IMR-90 (cell line): ENCODE data around the gene TRAF3. TPM values are rescaled to one million over a fixed set of nuclear protein-coding genes. Genes with fewer than 3 reads are reported as not detected.

Experiments
- ATAC-seq: fragments of 200-7000 bp; cut with Tn5 transposase; 2 replicates; pipeline ENCODE4 v1.9.1; 2020; ENCODE audit warnings: low read depth, mild to moderate bottlenecking, moderate library complexity
- BruUV-seq: library from RNA; stranded (reverse); fragments of 400-500 nt; replicated peaks from 2 replicates; lab custom pipeline; 2021; lab: Mats Ljungman, UMichigan
- CTCF ChIA-PET: fragments of 300-600 bp; formaldehyde crosslinking; extraction: SDS; loops from one replicate; lab custom pipeline; 2021; ENCODE audit warnings: antibody characterized with exemption; lab: Yijun Ruan, JAX
- POLR2A ChIA-PET: fragments of 300-600 bp; sonication (Branson Sonifier 250); formaldehyde crosslinking; loops from one replicate; lab custom pipeline; 2022; ENCODE audit warnings: antibody characterized with exemption; ENCODE audit not compliant: unreplicated experiment; lab: Charles Lee
- DNase-seq: peaks from one replicate; pipeline ENCODE4 v3.0.0; 2013
- H2AFZ ChIP-seq: replicated peaks from 2 replicates; pipeline ENCODE3; 2013; ENCODE audit warnings: low read length, mild to moderate bottlenecking; ENCODE audit not compliant: poor library complexity
- H2AK5ac ChIP-seq: 2 replicates; pipeline ENCODE4 v1.6.1; 2013; ENCODE audit warnings: low read depth, low read length, inconsistent platforms
- H2AK9ac ChIP-seq: replicated peaks from 2 replicates; pipeline ENCODE3; 2013; ENCODE audit warnings: mild to moderate bottlenecking, low read depth, low read length, moderate library complexity; ENCODE audit not compliant: poor library complexity
- H2BK120ac ChIP-seq: 2 replicates; pipeline ENCODE4 v1.6.1; 2013; ENCODE audit warnings: low read depth, low read length, inconsistent platforms
- H2BK15ac ChIP-seq: 3 replicates; pipeline ENCODE4 v1.6.1; 2013; ENCODE audit warnings: low read depth, low read length, inconsistent platforms
- H2BK20ac ChIP-seq: 2 replicates; pipeline ENCODE4 v1.6.1; 2013; ENCODE audit warnings: low read depth, mild to moderate bottlenecking, inconsistent platforms, low read length, moderate library complexity
- H2BK5ac ChIP-seq: 2 replicates; pipeline ENCODE4 v1.6.1; 2013; ENCODE audit warnings: mild to moderate bottlenecking, low read depth, low read length, inconsistent platforms; ENCODE audit not compliant: poor library complexity, severe bottlenecking
- H3K14ac ChIP-seq: replicated peaks from 2 replicates; pipeline ENCODE4 v1.6.1; 2013; ENCODE audit warnings: low read depth, low read length, inconsistent platforms
- H3K18ac ChIP-seq: 2 replicates; pipeline ENCODE4 v1.6.1; 2013; ENCODE audit warnings: low read depth, low read length, control low read depth
- H3K23ac ChIP-seq: 2 replicates; pipeline ENCODE4 v1.6.1; 2013; ENCODE audit warnings: low read depth, low read length, inconsistent platforms
- H3K27ac ChIP-seq: 2 replicates; pipeline ENCODE4 v1.5.1; 2013; ENCODE audit warnings: mild to moderate bottlenecking, control low read depth, low read length; ENCODE audit not compliant: insufficient read depth
- H3K27me3 ChIP-seq: 2 replicates; pipeline ENCODE4 v1.6.1; 2013; ENCODE audit warnings: low read length; ENCODE audit not compliant: control insufficient read depth, insufficient read depth
- H3K36me3 ChIP-seq: 2 replicates; pipeline ENCODE4 v1.6.1; 2013; ENCODE audit warnings: low read length, mixed read lengths; ENCODE audit not compliant: control insufficient read depth, insufficient read depth
- H3K4ac ChIP-seq: 2 replicates; pipeline ENCODE4 v1.6.1; 2013; ENCODE audit warnings: low read depth, low read length, inconsistent platforms
- H3K4me1 ChIP-seq: 2 replicates; pipeline ENCODE4 v1.6.1; 2013; ENCODE audit warnings: low read length, mixed read lengths; ENCODE audit not compliant: control insufficient read depth, insufficient read depth
- H3K4me2 ChIP-seq: 2 replicates; pipeline ENCODE4 v1.6.1; 2013; ENCODE audit warnings: low read depth, mild to moderate bottlenecking, control low read depth, low read length, moderate library complexity
- H3K4me3 ChIP-seq: 2 replicates; pipeline ENCODE4 v1.5.1; 2013; ENCODE audit warnings: low read depth, mild to moderate bottlenecking, control low read depth, low read length, moderate library complexity; ENCODE audit not compliant: insufficient read depth
- H3K56ac ChIP-seq: 2 replicates; pipeline ENCODE4 v1.6.1; 2013; ENCODE audit warnings: low read length, inconsistent platforms; ENCODE audit not compliant: insufficient read depth; ENCODE audit errors: extremely low read depth
- H3K79me1 ChIP-seq, 2 experiments: 2 replicates each; pipeline ENCODE4 v1.6.1; 2013; ENCODE audit warnings: low read length in 2 of 2, inconsistent platforms in 1 of 2, low read depth in 1 of 2
- H3K9ac ChIP-seq: 2 replicates; pipeline ENCODE4 v1.6.1; 2013; ENCODE audit warnings: low read depth, low read length, control low read depth
- H3K9me1 ChIP-seq: 2 replicates; pipeline ENCODE4 v1.6.1; 2013; ENCODE audit warnings: low read length, inconsistent platforms; ENCODE audit not compliant: insufficient read depth
- H3K9me3 ChIP-seq: 2 replicates; pipeline ENCODE4 v1.6.1; 2013; ENCODE audit warnings: low read length; ENCODE audit not compliant: control insufficient read depth, insufficient read depth
- H4K20me1 ChIP-seq: 2 replicates; pipeline ENCODE4 v1.6.1; 2013; ENCODE audit warnings: low read length, inconsistent platforms; ENCODE audit not compliant: insufficient read depth
- H4K5ac ChIP-seq: 2 replicates; pipeline ENCODE4 v1.6.1; 2013; ENCODE audit warnings: mild to moderate bottlenecking, low read depth, low read length, control low read depth
- H4K8ac ChIP-seq, 2 experiments: 2 replicates each; pipeline ENCODE4 v1.6.1; 2013; ENCODE audit warnings: low read depth in 2 of 2, low read length in 2 of 2, control low read depth in 1 of 2, inconsistent platforms in 1 of 2
- H4K91ac ChIP-seq: 2 replicates; pipeline ENCODE4 v1.6.1; 2013; ENCODE audit warnings: low read depth, low read length, inconsistent platforms; ENCODE audit not compliant: insufficient read depth
- NFE2L2 ChIP-seq: fragments of 150-350 bp; IDR thresholded peaks from 2 replicates; pipeline ENCODE4 v1.6.1; 2016; ENCODE audit warnings: low read depth, mild to moderate bottlenecking, low read length
- RCOR1 ChIP-seq: IDR thresholded peaks from 2 replicates; pipeline ENCODE4 v1.6.1; 2012; ENCODE audit warnings: mild to moderate bottlenecking, low read length, improper control_type of control experiment; ENCODE audit not compliant: insufficient replicate concordance
- WGBS, 2 experiments: methylation state at CpG; one replicate each; pipeline versions ENCODE4 v1.1.5 to v1.1.7; 2013; ENCODE audit warnings: missing lambda C conversion rate in 2 of 2; ENCODE audit not compliant: insufficient read length in 1 of 2; ENCODE audit errors: extremely low coverage in 2 of 2; 5-methylcytosine and 5-hydroxymethylcytosine counted together
- dilution Hi-C: fragments of 300-500 bp; cut with HindIII; formaldehyde crosslinking; loops from one replicate; pipeline ENCODE4 v1.14.3; 2018; ENCODE audit warnings: low sequenced_read_pairs; ENCODE audit not compliant: unreplicated experiment
- in situ Hi-C: fragments of 300-500 bp; cut with MboI; formaldehyde crosslinking; loops from 3 replicates; pipeline ENCODE4 v1.14.3; 2019; ENCODE audit warnings: low sequenced_read_pairs, inconsistent platforms, mixed read lengths
- intact Hi-C: fragments of 100-400 bp; cut with micrococcal nuclease; formaldehyde crosslinking; loops from 2 replicates; pipeline ENCODE4 v1.10.0; 2022
- polyA plus RNA-seq, 3 experiments: library from polyadenylated mRNA; depleted of rRNA; stranded (reverse); fragments of >200 nt; gene quantifications; 2 replicates each; pipeline ENCODE4 v1.2.3, GENCODE V29; 2012; ENCODE audit warnings: low replicate concordance in 1 of 3
- total RNA-seq: library from RNA; depleted of rRNA; stranded (reverse); fragments of >200 nt; gene quantifications from 2 replicates; pipeline ENCODE4 v1.2.3, GENCODE V29; 2012
- TF ChIP-seq, protein P1 (sequence below): fragments of 150-350 bp; IDR thresholded peaks from 2 replicates; pipeline ENCODE4 v1.6.1; 2017; ENCODE audit warnings: mild to moderate bottlenecking, antibody characterized with exemption, low read length, low read depth

Gene TRAF3
- total and polyA plus RNA-seq, 2 of the 4 experiments (the other 2 are of a cell fraction) = 21.2 to 25.3 TPM

DNA sequence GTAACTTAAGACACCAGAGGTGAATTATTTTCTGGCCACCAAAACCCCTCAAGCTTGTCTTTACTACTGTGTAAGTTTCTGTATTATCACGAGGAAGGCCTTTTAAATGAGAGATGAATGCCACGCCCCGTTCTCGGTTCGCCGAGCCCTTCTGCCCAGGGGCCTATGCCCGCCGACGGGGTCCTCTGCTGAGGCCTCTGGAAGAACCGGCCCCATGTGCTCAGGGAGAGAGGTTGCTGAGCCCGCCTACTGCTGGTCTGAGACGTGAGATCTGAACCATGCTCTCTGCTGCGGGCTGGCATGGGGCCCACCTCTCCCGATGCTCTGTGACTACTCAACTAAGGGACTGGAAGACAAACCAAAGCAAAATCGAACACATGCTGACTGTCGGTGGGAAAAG, 166.2 kb downstream of the TRAF3 start:
- H4K91ac ChIP-seq = no peak overlapping the region
- no peak overlapping the region for H3K4me2 ChIP-seq
- H4K5ac ChIP-seq = no peak overlapping the region
- no peaks in the 10 kb centered on the region for H3K27me3 ChIP-seq
- dilution Hi-C loops = no loop called here
- H3K18ac ChIP-seq = no peak overlapping the region
- H2AK5ac ChIP-seq = no peak overlapping the region
- no peak overlapping the region for H3K4ac ChIP-seq
- no peak overlapping the region for H3K14ac ChIP-seq
- peaks cover 77% of the 10 kb centered on the region for H3K36me3 ChIP-seq
- no peaks in the 10 kb centered on the region; the same call in 1 of the 2 replicates for H3K4me1 ChIP-seq
- H3K4me3 ChIP-seq = no peak overlapping the region
- no peak overlapping the region for H3K56ac ChIP-seq
- no peak overlapping the region for H2BK15ac ChIP-seq
- peaks cover 7% of the 10 kb centered on the region for H4K20me1 ChIP-seq
- H3K27ac ChIP-seq = no peak overlapping the region
- no peak overlapping the region for H3K23ac ChIP-seq
- peaks cover 4% of the 10 kb centered on the region; the same call in 1 of the 2 replicates for H3K9me1 ChIP-seq
- no peak overlapping the region for H2AK9ac ChIP-seq
- in situ Hi-C loops = no loop called here
- DNase-seq (no peak), ATAC-seq (no peak)
- ChIA-PET CTCF (no interaction called here), POLR2A (no interaction called here)
- no peak overlapping the region for H4K8ac ChIP-seq
- H3K79me1 ChIP-seq = peaks cover 3 to 31% of the 10 kb centered on the region in 2 experiments
- H2BK120ac ChIP-seq = no peak overlapping the region
- H2AFZ ChIP-seq = no peak overlapping the region
- intact Hi-C loops = no loop called here
- H2BK5ac ChIP-seq = no peak overlapping the region
- no peak overlapping the region for H3K9ac ChIP-seq
- 90% methylated on average over 4 of the region's 16 CpGs; no CpG with 5 or more reads in 1 of the 2 experiments for WGBS, 2 experiments
- BruUV-seq = no TSS peak
- no peaks in the 10 kb centered on the region for H3K9me3 ChIP-seq
- H2BK20ac ChIP-seq = no peak overlapping the region
- TF ChIP-seq, protein P1, sequence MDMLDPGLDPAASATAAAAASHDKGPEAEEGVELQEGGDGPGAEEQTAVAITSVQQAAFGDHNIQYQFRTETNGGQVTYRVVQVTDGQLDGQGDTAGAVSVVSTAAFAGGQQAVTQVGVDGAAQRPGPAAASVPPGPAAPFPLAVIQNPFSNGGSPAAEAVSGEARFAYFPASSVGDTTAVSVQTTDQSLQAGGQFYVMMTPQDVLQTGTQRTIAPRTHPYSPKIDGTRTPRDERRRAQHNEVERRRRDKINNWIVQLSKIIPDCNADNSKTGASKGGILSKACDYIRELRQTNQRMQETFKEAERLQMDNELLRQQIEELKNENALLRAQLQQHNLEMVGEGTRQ = no peak
- TF ChIP-seq RCOR1 = no peak
- TF ChIP-seq NFE2L2 = no peak
